Lower leg skin (tissue), 3 donors: ENCODE data around the gene CCDC188.

Experiments used
- POLR2A ChIP-seq, 2 donors: fragments of 450-650 bp; IDR thresholded peaks; one replicate each; pipeline ENCODE4 v1.6.1; 2016 to 2017; ENCODE audit warnings: antibody characterized with exemption in 2 of 2, mild to moderate bottlenecking in 1 of 2, moderate library complexity in 1 of 2
- TF ChIP-seq, protein P1 (sequence below), 3 donors: fragments of 450-650 bp; IDR thresholded peaks; one replicate each; pipeline ENCODE4 v1.5.1; 2016; ENCODE audit warnings: antibody characterized with exemption in 3 of 3, mild to moderate bottlenecking in 3 of 3, moderate library complexity in 2 of 3

DNA sequence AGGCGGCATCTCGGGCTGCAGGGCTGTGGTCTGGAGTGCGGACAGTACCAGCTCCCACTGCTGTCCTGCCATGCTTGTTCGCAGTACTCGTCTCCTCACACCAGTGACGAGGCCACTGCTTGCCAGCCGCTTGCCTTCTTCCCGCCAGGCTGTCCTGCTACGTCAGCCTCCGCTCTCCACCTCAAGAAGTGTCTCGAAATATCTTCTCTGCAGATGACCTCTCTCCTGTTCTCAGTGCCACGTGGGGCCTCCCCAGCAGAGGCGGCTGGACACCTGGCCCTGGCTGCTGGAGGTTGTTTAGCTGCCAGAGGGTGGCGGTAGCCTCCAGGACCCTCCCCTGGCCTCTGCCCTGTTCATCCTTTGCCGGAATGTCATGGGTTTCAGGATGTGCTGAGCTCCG, 3.1 kb upstream of the CCDC188 start:
- TF ChIP-seq, protein P1, sequence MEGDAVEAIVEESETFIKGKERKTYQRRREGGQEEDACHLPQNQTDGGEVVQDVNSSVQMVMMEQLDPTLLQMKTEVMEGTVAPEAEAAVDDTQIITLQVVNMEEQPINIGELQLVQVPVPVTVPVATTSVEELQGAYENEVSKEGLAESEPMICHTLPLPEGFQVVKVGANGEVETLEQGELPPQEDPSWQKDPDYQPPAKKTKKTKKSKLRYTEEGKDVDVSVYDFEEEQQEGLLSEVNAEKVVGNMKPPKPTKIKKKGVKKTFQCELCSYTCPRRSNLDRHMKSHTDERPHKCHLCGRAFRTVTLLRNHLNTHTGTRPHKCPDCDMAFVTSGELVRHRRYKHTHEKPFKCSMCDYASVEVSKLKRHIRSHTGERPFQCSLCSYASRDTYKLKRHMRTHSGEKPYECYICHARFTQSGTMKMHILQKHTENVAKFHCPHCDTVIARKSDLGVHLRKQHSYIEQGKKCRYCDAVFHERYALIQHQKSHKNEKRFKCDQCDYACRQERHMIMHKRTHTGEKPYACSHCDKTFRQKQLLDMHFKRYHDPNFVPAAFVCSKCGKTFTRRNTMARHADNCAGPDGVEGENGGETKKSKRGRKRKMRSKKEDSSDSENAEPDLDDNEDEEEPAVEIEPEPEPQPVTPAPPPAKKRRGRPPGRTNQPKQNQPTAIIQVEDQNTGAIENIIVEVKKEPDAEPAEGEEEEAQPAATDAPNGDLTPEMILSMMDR (IDR thresholded peaks at IDR 0.05) = no peak
- no peak for TF ChIP-seq POLR2A (IDR thresholded peaks at IDR 0.05)
